GM12878 (cell line): Measurements from ENCODE around the gene C17orf58. TPM values are rescaled to one million over a fixed set of nuclear protein-coding genes. Genes with fewer than 3 reads are reported as not detected.

Experiments
- ATAC-seq: fragments of 200-7000 bp; cut with Tn5 transposase; 3 replicates; pipeline ENCODE4 v1.9.1; 2020; ENCODE audit warnings: mild to moderate bottlenecking, moderate library complexity
- BruUV-seq: library from RNA; stranded (reverse); fragments of 400-500 nt; replicated peaks from 2 replicates; lab custom pipeline; 2021; lab: Mats Ljungman, UMichigan
- CTCF ChIA-PET: fragments of 300-600 bp; sonication (Branson Sonifier 250); formaldehyde crosslinking; extraction: SDS; loops from one replicate; lab custom pipeline; 2021; ENCODE audit warnings: inconsistent platforms; lab: Yijun Ruan, JAX
- POLR2A ChIA-PET: fragments of 350-600 bp; formaldehyde crosslinking; extraction: SDS; loops from one replicate; lab custom pipeline; 2021; ENCODE audit warnings: inconsistent platforms; lab: Charles Lee
- RAD21 ChIA-PET: fragments of 300-600 bp; sonication (Branson Sonifier 250); formaldehyde crosslinking; loops from one replicate; lab custom pipeline; 2023; ENCODE audit warnings: antibody characterized with exemption; ENCODE audit not compliant: unreplicated experiment; lab: Charles Lee
- SMC1A ChIA-PET: fragments of 300-600 bp; sonication (Branson Sonifier 250); formaldehyde crosslinking; loops from one replicate; lab custom pipeline; 2023; ENCODE audit not compliant: unreplicated experiment, uncharacterized antibody; lab: Charles Lee
- DNase-seq: peaks from one replicate; pipeline ENCODE4 v3.0.0-alpha.2; 2011; ENCODE audit warnings: low read depth, low spot score
- FAIRE-seq: peaks from 3 replicates; lab custom pipeline; 2011; peaks lifted over from hg19 to GRCh38; lab: Jason Lieb, UNC
- H2AFZ ChIP-seq: 2 replicates; pipeline ENCODE4 v1.6.0; 2011; ENCODE audit warnings: low read depth, low read length, control low read depth; ENCODE audit not compliant: control insufficient read depth
- H3K27ac ChIP-seq: 2 replicates; pipeline ENCODE4 v1.5.1; 2011; ENCODE audit warnings: control low read depth; ENCODE audit not compliant: control insufficient read depth, insufficient read depth
- H3K27me3 ChIP-seq, 2 experiments: replicated peaks in 1 of 2; 2 replicates each; pipeline versions ENCODE4 v1.6.0 to v1.6.1; 2011; ENCODE audit warnings: low read length in 1 of 2; ENCODE audit not compliant: control insufficient read depth in 2 of 2, insufficient read depth in 2 of 2
- H3K36me3 ChIP-seq, 2 experiments: 2 replicates each; pipeline ENCODE4 v1.5.1; 2011; ENCODE audit warnings: low read length in 1 of 2; ENCODE audit not compliant: control insufficient read depth in 2 of 2, insufficient read depth in 2 of 2
- H3K4me1 ChIP-seq: 2 replicates; pipeline ENCODE4 v1.6.1; 2011; ENCODE audit warnings: mild to moderate bottlenecking, low read length, moderate library complexity, mixed read lengths; ENCODE audit not compliant: control insufficient read depth, insufficient read depth
- H3K4me2 ChIP-seq: 2 replicates; pipeline ENCODE4 v1.6.0; 2011; ENCODE audit warnings: control low read depth; ENCODE audit not compliant: control insufficient read depth, insufficient read depth
- H3K4me3 ChIP-seq: fragments of 200-600 bp; sonication (generic); 2 replicates; pipeline ENCODE4 v1.5.1; 2016
- H3K79me2 ChIP-seq: 2 replicates; pipeline ENCODE4 v1.6.0; 2011; ENCODE audit warnings: low read length; ENCODE audit not compliant: control insufficient read depth, insufficient read depth
- H3K9ac ChIP-seq: 2 replicates; pipeline ENCODE4 v1.8.0; 2011; ENCODE audit warnings: low read length, control low read depth, mixed read lengths; ENCODE audit not compliant: control insufficient read depth, insufficient read depth
- H3K9me3 ChIP-seq: replicated peaks from 3 replicates; pipeline ENCODE4 v1.5.1; 2011; ENCODE audit warnings: mild to moderate bottlenecking, low read length; ENCODE audit not compliant: control insufficient read depth, insufficient read depth
- H4K20me1 ChIP-seq: 2 replicates; pipeline ENCODE4 v1.6.0; 2011; ENCODE audit not compliant: control insufficient read depth, insufficient read depth
- CHD2 ChIP-seq: IDR thresholded peaks from 2 replicates; pipeline ENCODE4 v1.6.1; 2011; ENCODE audit warnings: low read depth, low read length, improper control_type of control experiment, borderline replicate concordance
- CUX1 ChIP-seq: IDR thresholded peaks from 2 replicates; pipeline ENCODE4 v1.6.1; 2012; ENCODE audit warnings: improper control_type of control experiment, low read depth, low read length; ENCODE audit not compliant: insufficient replicate concordance
- EGR1 ChIP-seq, 2 experiments: IDR thresholded peaks; 1 replicate in 1 of 2; 2 replicates in 1 of 2; pipeline ENCODE4 v1.6.1; 2011 to 2012; ENCODE audit warnings: low read depth in 2 of 2, low read length in 2 of 2, borderline replicate concordance in 1 of 2, mild to moderate bottlenecking in 1 of 2, moderate library complexity in 1 of 2
- IRF4 ChIP-seq: IDR thresholded peaks from 2 replicates; pipeline ENCODE4 v1.6.1; 2011; ENCODE audit warnings: low read depth, low read length
- JUND ChIP-seq: IDR thresholded peaks from 2 replicates; pipeline ENCODE4 v1.6.1; 2012; ENCODE audit warnings: low read depth, mild to moderate bottlenecking, low read length, improper control_type of control experiment, moderate library complexity
- MYC ChIP-seq: IDR thresholded peaks from 2 replicates; pipeline ENCODE4 v1.6.1; 2011; ENCODE audit warnings: mild to moderate bottlenecking, low read length, moderate library complexity, inconsistent platforms; ENCODE audit not compliant: insufficient read depth, insufficient replicate concordance, insufficient read length, severe bottlenecking
- PKNOX1 ChIP-seq: fragments of 450-650 bp; IDR thresholded peaks from 2 replicates; pipeline ENCODE4 v1.6.1; 2016; ENCODE audit warnings: mild to moderate bottlenecking
- POLR2A ChIP-seq: IDR thresholded peaks from 2 replicates; pipeline ENCODE4 v1.6.1; 2011; ENCODE audit warnings: low read depth, mild to moderate bottlenecking, low read length
- RFX5 ChIP-seq: IDR thresholded peaks from 2 replicates; pipeline ENCODE4 v1.6.1; 2011; ENCODE audit warnings: low read depth, low read length, improper control_type of control experiment
- SIN3A ChIP-seq: IDR thresholded peaks from 2 replicates; pipeline ENCODE4 v1.6.1; 2012; ENCODE audit warnings: low read depth, low read length, improper control_type of control experiment
- TCF3 ChIP-seq: IDR thresholded peaks from 2 replicates; pipeline ENCODE4 v1.6.1; 2012; ENCODE audit warnings: low read depth, mild to moderate bottlenecking, low read length, borderline replicate concordance; ENCODE audit not compliant: insufficient read depth
- ZNF622 ChIP-seq: fragments of 450-650 bp; IDR thresholded peaks from 2 replicates; pipeline ENCODE4 v1.6.1; 2017; ENCODE audit warnings: mild to moderate bottlenecking, inconsistent platforms
- ZSCAN29 ChIP-seq: fragments of 450-650 bp; IDR thresholded peaks from 2 replicates; pipeline ENCODE4 v1.6.1; 2017; ENCODE audit warnings: mild to moderate bottlenecking, moderate library complexity
- WGBS: methylation state at CpG from one replicate; pipeline ENCODE4 v1.1.6; 2016; ENCODE audit warnings: low lambda C conversion rate; ENCODE audit not compliant: insufficient replicate concordance, insufficient coverage; ENCODE audit errors: missing lambda C conversion rate; 5-methylcytosine and 5-hydroxymethylcytosine counted together
- in situ Hi-C: fragments of 300-500 bp; cut with MboI; formaldehyde crosslinking; loops from 9 replicates; pipeline ENCODE4 v1.14.3; 2018; ENCODE audit warnings: mixed read lengths
- intact Hi-C: fragments of 100-400 bp; cut with micrococcal nuclease; formaldehyde crosslinking; loops from one replicate; pipeline ENCODE4 v1.14.2; 2022; ENCODE audit not compliant: unreplicated experiment
- polyA plus RNA-seq, 11 experiments: library from polyadenylated mRNA; depleted of rRNA in 4 of 11; unstranded in 6 of 11; stranded (reverse) in 5 of 11; fragments of >200 nt; fragmentation: Nextera tagmentation in 4 of 11; fragmentation: Illumina TruSeq in 1 of 11; extraction: Ambion mirVana in 4 of 11; extraction: Trizol in 1 of 11; gene quantifications; 1 replicate in 1 of 11; 2 replicates in 10 of 11; pipeline versions ENCODE4 v1.2.1 to v1.2.3, GENCODE V29; 2011 to 2016; ENCODE audit warnings: inconsistent platforms in 2 of 11, missing spikeins in 2 of 11, low read depth in 1 of 11
- total RNA-seq, 4 experiments: library from RNA; depleted of rRNA in 3 of 4; stranded (reverse); fragments of >200 nt in 3 of 4; fragmentation: Illumina TruSeq in 1 of 4; extraction: Trizol in 1 of 4; gene quantifications; 2 replicates each; pipeline versions ENCODE4 v1.2.1 to v1.2.3, GENCODE V29; 2013 to 2021

The C17orf58 gene
- total and polyA plus RNA-seq, 10 of the 15 experiments (the other 5 are each of a cell fraction or from before 2014, with no cell fraction given) = 3.3 to 12.3 (median 6.2) TPM

GRCh38 chr17:67974598-67975066 lies 21.6 kb downstream of the C17orf58 start:
- H3K36me3 ChIP-seq = peaks cover 0 to 17% of the 10 kb centered on the region in 2 experiments; a peak in 2 of 4 replicates

More at GRCh38 chr17:67974598-67975066, 21.6 kb downstream of the C17orf58 start:
- H3K4me2 ChIP-seq = no peak overlapping the region
- no peak overlapping the region for H3K4me3 ChIP-seq
- no peaks in the 10 kb centered on the region for H3K79me2 ChIP-seq
- FAIRE-seq (no peak), ATAC-seq (no peak), DNase-seq (no peak)
- no peaks in the 10 kb centered on the region for H3K9me3 ChIP-seq
- BruUV-seq = no TSS peak
- POLR2A ChIA-PET = interaction anchor here (0.6 to 0.8 kb wide), 2 partner anchors 19 to 52 kb away, joined by 3 read pairs; no protein-coding TSS in a partner anchor
- in situ Hi-C loops = no loop called here
- SMC1A ChIA-PET = interaction anchor here (1.2 to 1.5 kb wide), 2 partner anchors 32 to 62 kb away, joined by 3 to 4 read pairs; no protein-coding TSS in a partner anchor
- no peak overlapping the region for H2AFZ ChIP-seq
- H3K27me3 ChIP-seq = no peaks in the 10 kb centered on the region
- H3K9ac ChIP-seq = no peak overlapping the region
- RAD21 ChIA-PET = no interaction called here
- intact Hi-C loops = no loop called here
- no peaks in the 10 kb centered on the region for H3K4me1 ChIP-seq
- no peak overlapping the region for H3K27ac ChIP-seq
- CTCF ChIA-PET = interaction anchor here (1.8 kb wide), 1 partner anchor 11 kb away, joined by 4 read pairs; no protein-coding TSS in a partner anchor
- WGBS = 86% methylated on average over 8 of the region's 8 CpGs
- no peak for TF ChIP-seq TCF3
- no peak for TF ChIP-seq CUX1
- no peak for TF ChIP-seq PKNOX1
- TF ChIP-seq POLR2A = no peak
- TF ChIP-seq IRF4 = no peak
- no peak for TF ChIP-seq ZSCAN29
- TF ChIP-seq SIN3A = no peak
- no peak for TF ChIP-seq JUND
- no peak for TF ChIP-seq MYC
- TF ChIP-seq ZNF622 = no peak
- TF ChIP-seq CHD2 = no peak
- TF ChIP-seq RFX5 = no peak
- no peak for TF ChIP-seq EGR1 (IDR thresholded peaks at IDR 0.05; ENCODE audit: borderline replicate concordance in 1 of 2, low read depth in 2 of 2, low read length in 2 of 2)
- H4K20me1 ChIP-seq = no peaks in the 10 kb centered on the region
